HG02970 (cell line): Measurements from ENCODE around the gene CDH2.

ENCODE experiments used
- ATAC-seq: cut with Tn5 transposase; IDR thresholded peaks from one replicate; pipeline ENCODE4 v1.9.1; 2021; ENCODE audit warnings: mild to moderate bottlenecking, moderate library complexity, moderate number of reproducible peaks; ENCODE audit not compliant: unreplicated experiment, low FRiP score

Gene CDH2

GRCh38 chr18:28005164-28005563, 171.8 kb downstream of the CDH2 start:
- ATAC-seq: no peak

- no peak for ATAC-seq
Measured at GRCh38 chr18:28004606-28005005, 172.3 kb downstream of the CDH2 start.

GRCh38 chr18:28003451-28003850, 173.5 kb downstream of the CDH2 start:
- no peak for ATAC-seq

- no peak for ATAC-seq
Measured at GRCh38 chr18:28002841-28003240, 174.1 kb downstream of the CDH2 start.

- ATAC-seq: no peak
Measured at GRCh38 chr18:27996801-27997272, 180.1 kb downstream of the CDH2 start.

GRCh38 chr18:27995770-27996502, 181.0 kb downstream of the CDH2 start:
- no peak for ATAC-seq

- ATAC-seq: no peak
Measured at GRCh38 chr18:27994571-27994970, 182.4 kb downstream of the CDH2 start.

- no peak for ATAC-seq
Measured at GRCh38 chr18:27991391-27991790, 185.5 kb downstream of the CDH2 start.

GRCh38 chr18:27985832-27986231, 191.1 kb downstream of the CDH2 start:
- ATAC-seq: no peak

- no peak for ATAC-seq
Measured at GRCh38 chr18:27983780-27984179, 193.2 kb downstream of the CDH2 start.

GRCh38 chr18:27976806-27977408, 200.0 kb downstream of the CDH2 start:
- no peak for ATAC-seq

- no peak for ATAC-seq
Measured at GRCh38 chr18:27970321-27970720, 206.6 kb downstream of the CDH2 start.

GRCh38 chr18:27969206-27969605, 207.7 kb downstream of the CDH2 start:
- no peak for ATAC-seq

- no peak for ATAC-seq
Measured at GRCh38 chr18:27967913-27968824, 208.8 kb downstream of the CDH2 start.

GRCh38 chr18:27966881-27967280, 210.0 kb downstream of the CDH2 start:
- no peak for ATAC-seq

- no peak for ATAC-seq
Measured at GRCh38 chr18:27964811-27965210, 212.1 kb downstream of the CDH2 start.

- ATAC-seq: no peak
Measured at GRCh38 chr18:27959101-27959500, 217.8 kb downstream of the CDH2 start.

- no peak for ATAC-seq
Measured at GRCh38 chr18:27956001-27956640, 220.8 kb downstream of the CDH2 start.

- no peak for ATAC-seq
Measured at GRCh38 chr18:27954226-27954625, 222.7 kb downstream of the CDH2 start.

GRCh38 chr18:27952741-27953140, 224.2 kb downstream of the CDH2 start:
- ATAC-seq: no peak
